ENCODE measurements around the gene MACROD2. TPM values are rescaled to one million over a fixed set of nuclear protein-coding genes. Genes with fewer than 3 reads are reported as not detected.

Gene MACROD2
- total RNA-seq, 1 donor from 2014 or later, result 2.4 TPM

- TF ChIP-seq CTCF (IDR thresholded peaks at IDR 0.05; ENCODE audit: insufficient read depth, low read depth, low read length), result no peak
- TF ChIP-seq EZH2 (IDR thresholded peaks at IDR 0.05; ENCODE audit: insufficient read depth, low read length), result no peak
- peaks cover 2% of the 10 kb centered on the region for H3K4me1 Mint-ChIP-seq (ENCODE audit: low read depth, unreplicated experiment)
- Histone ChIP-seq H3K79me2 (ENCODE audit: insufficient read depth, low read length) (no peaks in the 10 kb centered on the region), H3K4me2 (ENCODE audit: low read length) (no peak overlapping the region), H3K36me3 (ENCODE audit: insufficient read depth, low read length) (no peaks in the 10 kb centered on the region), H2AFZ (ENCODE audit: low read depth, low read length) (no peak overlapping the region), H3K27me3 (ENCODE audit: insufficient read depth, low read length) (no peaks in the 10 kb centered on the region), H3K4me3 (ENCODE audit: insufficient read depth, low read depth, low read length) (no peak overlapping the region), H3K9me3 (ENCODE audit: insufficient read depth, low read depth, low read length) (no peaks in the 10 kb centered on the region), H3K9ac (ENCODE audit: low read length) (no peak overlapping the region), H4K20me1 (ENCODE audit: insufficient read depth, low read length) (no peaks in the 10 kb centered on the region), H3K27ac (ENCODE audit: low read depth, low read length) (no peak overlapping the region), H3K4me1 (ENCODE audit: insufficient read depth, low read length) (no peaks in the 10 kb centered on the region)
- no peak for DNase-seq (ENCODE audit: low read depth)
- H3K9me3 Mint-ChIP-seq (ENCODE audit: unreplicated experiment), result peaks cover under 1% of the 10 kb centered on the region
- no peaks in the 10 kb centered on the region for H3K36me3 Mint-ChIP-seq (ENCODE audit: low read depth, unreplicated experiment)
- H3K4me3 Mint-ChIP-seq (ENCODE audit: unreplicated experiment), result no peak overlapping the region
- no peak for FAIRE-seq
- no peak overlapping the region for H3K27ac Mint-ChIP-seq (ENCODE audit: unreplicated experiment)
- no peaks in the 10 kb centered on the region for H3K27me3 Mint-ChIP-seq (ENCODE audit: low read depth, unreplicated experiment)
Observed at GRCh38 chr20:14935285-14935684, 940.0 kb downstream of the MACROD2 start.

DNA sequence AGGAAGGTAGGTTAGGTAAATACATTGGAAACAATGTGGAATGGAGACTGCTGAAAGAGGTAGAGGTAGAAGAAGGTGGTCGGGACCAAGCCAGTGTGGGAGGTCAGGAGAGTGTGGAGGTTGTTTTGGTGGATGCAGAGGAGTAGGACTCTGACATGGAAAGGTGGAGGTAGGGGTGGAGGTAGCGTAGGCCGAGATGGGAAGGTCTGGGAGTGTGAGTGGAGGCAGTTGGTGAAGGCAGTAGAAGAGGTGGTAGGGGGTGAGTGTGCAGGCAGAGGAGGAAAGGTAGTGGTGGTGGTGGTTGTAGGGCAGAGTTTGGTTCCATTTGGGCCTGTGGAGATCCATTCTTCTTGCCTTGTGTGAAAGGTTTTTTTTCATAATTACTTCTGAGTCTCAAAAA is 941.7 kb downstream of the MACROD2 start:
- Histone ChIP-seq H3K79me2 (ENCODE audit: insufficient read depth, low read length) (no peaks in the 10 kb centered on the region), H3K27me3 (ENCODE audit: insufficient read depth, low read length) (no peaks in the 10 kb centered on the region), H4K20me1 (ENCODE audit: insufficient read depth, low read length) (no peaks in the 10 kb centered on the region), H3K27ac (ENCODE audit: low read depth, low read length) (no peak overlapping the region), H3K9me3 (ENCODE audit: insufficient read depth, low read depth, low read length) (no peaks in the 10 kb centered on the region), H3K4me3 (ENCODE audit: insufficient read depth, low read depth, low read length) (no peak overlapping the region), H3K4me2 (ENCODE audit: low read length) (no peak overlapping the region), H3K36me3 (ENCODE audit: insufficient read depth, low read length) (no peaks in the 10 kb centered on the region), H3K9ac (ENCODE audit: low read length) (no peak overlapping the region), H2AFZ (ENCODE audit: low read depth, low read length) (no peak overlapping the region), H3K4me1 (ENCODE audit: insufficient read depth, low read length) (no peaks in the 10 kb centered on the region)
- TF ChIP-seq EZH2 (IDR thresholded peaks at IDR 0.05; ENCODE audit: insufficient read depth, low read length) (no peak), CTCF (IDR thresholded peaks at IDR 0.05; ENCODE audit: insufficient read depth, low read depth, low read length) (no peak)
- no peak overlapping the region for H3K27ac Mint-ChIP-seq (ENCODE audit: unreplicated experiment)
- H3K27me3 Mint-ChIP-seq (ENCODE audit: low read depth, unreplicated experiment), result no peaks in the 10 kb centered on the region
- peaks cover 2% of the 10 kb centered on the region for H3K4me1 Mint-ChIP-seq (ENCODE audit: low read depth, unreplicated experiment)
- H3K36me3 Mint-ChIP-seq (ENCODE audit: low read depth, unreplicated experiment), result no peaks in the 10 kb centered on the region
- DNase-seq (ENCODE audit: low read depth), result no peak
- H3K9me3 Mint-ChIP-seq (ENCODE audit: unreplicated experiment), result peaks cover 2% of the 10 kb centered on the region
- FAIRE-seq, result no peak
- no peak overlapping the region for H3K4me3 Mint-ChIP-seq (ENCODE audit: unreplicated experiment)

DNA sequence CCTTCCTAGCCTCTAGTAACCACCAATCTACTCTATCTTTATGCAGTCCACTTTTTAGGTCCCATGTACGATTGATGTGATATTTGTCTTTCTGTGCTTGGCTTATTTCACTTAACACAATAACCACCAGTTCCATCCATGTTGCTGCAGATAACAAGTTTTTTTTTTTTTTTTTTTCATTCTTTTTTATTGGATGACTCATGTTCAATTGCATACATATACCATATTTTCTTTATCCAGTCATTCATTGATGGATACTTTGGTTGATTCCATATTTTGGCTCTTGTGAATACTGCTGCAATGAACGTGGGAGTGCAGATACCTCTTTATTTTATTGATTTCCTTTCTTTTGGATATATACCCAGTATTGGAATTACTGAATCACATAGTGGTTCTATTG is 942.5 kb downstream of the MACROD2 start:
- Mint-ChIP-seq H3K4me3 (ENCODE audit: unreplicated experiment) (no peak overlapping the region), H3K9me3 (ENCODE audit: unreplicated experiment) (peaks cover 2% of the 10 kb centered on the region), H3K4me1 (ENCODE audit: low read depth, unreplicated experiment) (peaks cover 5% of the 10 kb centered on the region), H3K27me3 (ENCODE audit: low read depth, unreplicated experiment) (no peaks in the 10 kb centered on the region), H3K27ac (ENCODE audit: unreplicated experiment) (no peak overlapping the region), H3K36me3 (ENCODE audit: low read depth, unreplicated experiment) (no peaks in the 10 kb centered on the region)
- no peaks in the 10 kb centered on the region for H4K20me1 ChIP-seq (ENCODE audit: insufficient read depth, low read length)
- no peak overlapping the region for H3K27ac ChIP-seq (ENCODE audit: low read depth, low read length)
- no peak overlapping the region for H3K4me3 ChIP-seq (ENCODE audit: insufficient read depth, low read depth, low read length)
- no peaks in the 10 kb centered on the region for H3K27me3 ChIP-seq (ENCODE audit: insufficient read depth, low read length)
- no peak overlapping the region for H3K4me2 ChIP-seq (ENCODE audit: low read length)
- no peaks in the 10 kb centered on the region for H3K79me2 ChIP-seq (ENCODE audit: insufficient read depth, low read length)
- H3K4me1 ChIP-seq (ENCODE audit: insufficient read depth, low read length), result no peaks in the 10 kb centered on the region
- no peak overlapping the region for H3K9ac ChIP-seq (ENCODE audit: low read length)
- no peak for DNase-seq (ENCODE audit: low read depth)
- H3K36me3 ChIP-seq (ENCODE audit: insufficient read depth, low read length), result no peaks in the 10 kb centered on the region
- FAIRE-seq, result no peak
- no peak overlapping the region for H2AFZ ChIP-seq (ENCODE audit: low read depth, low read length)
- no peak for TF ChIP-seq CTCF (IDR thresholded peaks at IDR 0.05; ENCODE audit: insufficient read depth, low read depth, low read length)
- no peak for TF ChIP-seq EZH2 (IDR thresholded peaks at IDR 0.05; ENCODE audit: insufficient read depth, low read length)
- no peaks in the 10 kb centered on the region for H3K9me3 ChIP-seq (ENCODE audit: insufficient read depth, low read depth, low read length)
